Endodermal cell (in vitro differentiated cells): Measurements from ENCODE around the gene DAPK1. TPM values are rescaled to one million over a fixed set of nuclear protein-coding genes. Genes with fewer than 3 reads are reported as not detected.

Experiments
- DNase-seq: peaks from one replicate; pipeline ENCODE4 v3.0.0-alpha.2; 2017
- H3K27ac ChIP-seq: 2 replicates; pipeline ENCODE4 v1.5.1; 2013; ENCODE audit warnings: mild to moderate bottlenecking, low read depth, low read length, moderate library complexity
- H3K27me3 ChIP-seq: 2 replicates; pipeline ENCODE4 v1.6.1; 2013; ENCODE audit warnings: mild to moderate bottlenecking, low read length, moderate library complexity; ENCODE audit not compliant: insufficient read depth, control insufficient read depth, poor library complexity, severe bottlenecking
- H3K36me3 ChIP-seq: 2 replicates; pipeline ENCODE4 v1.7.0; 2013; ENCODE audit warnings: mild to moderate bottlenecking, low read length, moderate library complexity; ENCODE audit not compliant: control insufficient read depth, insufficient read depth
- H3K4me1 ChIP-seq: one replicate; pipeline ENCODE4 v1.7.0; 2013; ENCODE audit warnings: low read length; ENCODE audit not compliant: control insufficient read depth, insufficient read depth
- H3K4me3 ChIP-seq: 2 replicates; pipeline ENCODE4 v1.5.1; 2013; ENCODE audit warnings: mild to moderate bottlenecking, low read length, moderate library complexity
- H3K9ac ChIP-seq: 2 replicates; pipeline ENCODE4 v1.6.1; 2013; ENCODE audit warnings: mild to moderate bottlenecking, low read length, moderate library complexity; ENCODE audit not compliant: poor library complexity, severe bottlenecking; ENCODE audit errors: extremely low read depth
- H3K9me3 ChIP-seq: 2 replicates; pipeline ENCODE4 v1.6.1; 2013; ENCODE audit warnings: mild to moderate bottlenecking, low read length, moderate library complexity; ENCODE audit not compliant: control insufficient read depth
- H3K27ac Mint-ChIP-seq: 2 replicates; pipeline ENCODE4 v1.8.0; 2020; ENCODE audit warnings: mixed read lengths
- H3K27me3 Mint-ChIP-seq: 2 replicates; pipeline ENCODE4 v1.8.0; 2021; ENCODE audit warnings: mild to moderate bottlenecking, mixed read lengths; ENCODE audit not compliant: insufficient read depth
- H3K36me3 Mint-ChIP-seq: 2 replicates; pipeline ENCODE4 v1.8.0; 2020; ENCODE audit warnings: low read depth, mixed read lengths
- H3K4me1 Mint-ChIP-seq: 2 replicates; pipeline ENCODE4 v1.8.0; 2020; ENCODE audit warnings: mixed read lengths
- H3K4me3 Mint-ChIP-seq: 2 replicates; pipeline ENCODE4 v1.8.0; 2020; ENCODE audit warnings: mild to moderate bottlenecking, moderate library complexity, mixed read lengths
- H3K9me3 Mint-ChIP-seq: 2 replicates; pipeline ENCODE4 v1.8.0; 2020; ENCODE audit warnings: mild to moderate bottlenecking, mixed read lengths
- CTCF ChIP-seq: fragments of 200-600 bp; sonication (generic); conservative IDR thresholded peaks from 2 replicates; pipeline ENCODE4 v1.5.0; 2021; ENCODE audit warnings: antibody characterized with exemption, mild to moderate bottlenecking
- WGBS, 2 experiments: methylation state at CpG; one replicate each; pipeline versions ENCODE4 v1.1.5 to v1.1.7; 2013; ENCODE audit warnings: missing lambda C conversion rate in 2 of 2, mixed read lengths in 1 of 2; ENCODE audit not compliant: insufficient coverage in 1 of 2, insufficient read length in 1 of 2; 5-methylcytosine and 5-hydroxymethylcytosine counted together
- total RNA-seq, 2 donors: library from RNA; stranded (reverse); fragmentation: NEBNext Ultra II Directional in 1 of 2; extraction: Animal tissue kit (Norgen Biotek cat#: 25700) in 1 of 2; gene quantifications; 2 replicates in 1 of 2; 3 replicates in 1 of 2; pipeline ENCODE4 v1.2.1, GENCODE V29; 2021

The DAPK1 gene
- total RNA-seq, 2 donors from 2014 or later = 117 to 139 TPM

GRCh38 chr9:87683751-87684626 lies 186.3 kb downstream of the DAPK1 start:
- H3K4me1 ChIP-seq = no peaks in the 10 kb centered on the region
- H3K27ac ChIP-seq = no peak overlapping the region
- H3K27me3 ChIP-seq = no peaks in the 10 kb centered on the region
- peak; percentile 71 for DNase-seq
- 89 to 93% methylated on average over 13 to 24 of the region's 24 CpGs for WGBS, 2 experiments
- H3K4me3 Mint-ChIP-seq = no peak overlapping the region
- H3K36me3 ChIP-seq = peaks cover 76% of the 10 kb centered on the region
- no peak overlapping the region for H3K4me3 ChIP-seq
- H3K36me3 Mint-ChIP-seq = peaks cover 74% of the 10 kb centered on the region
- H3K27ac Mint-ChIP-seq = peak overlapping the region; percentile 80
- peaks cover 5% of the 10 kb centered on the region for H3K9me3 ChIP-seq
- no peaks in the 10 kb centered on the region for H3K4me1 Mint-ChIP-seq
- no peaks in the 10 kb centered on the region for H3K9me3 Mint-ChIP-seq
- TF ChIP-seq CTCF = no peak
- no peaks in the 10 kb centered on the region for H3K27me3 Mint-ChIP-seq
- no peak overlapping the region for H3K9ac ChIP-seq

- DNase-seq = peak; percentile 90
- H3K9me3 Mint-ChIP-seq = no peaks in the 10 kb centered on the region
- H3K4me1 Mint-ChIP-seq = no peaks in the 10 kb centered on the region
- peak; percentile 82 for TF ChIP-seq CTCF
- H3K36me3 Mint-ChIP-seq = peaks cover 80% of the 10 kb centered on the region
- H3K27ac Mint-ChIP-seq = peak overlapping the region; percentile 80
- Histone ChIP-seq H3K36me3 (peaks cover 76% of the 10 kb centered on the region), H3K4me3 (no peak overlapping the region), H3K9me3 (peaks cover 6% of the 10 kb centered on the region), H3K27me3 (no peaks in the 10 kb centered on the region), H3K9ac (no peak overlapping the region), H3K4me1 (no peaks in the 10 kb centered on the region), H3K27ac (no peak overlapping the region)
- no peak overlapping the region for H3K4me3 Mint-ChIP-seq
- WGBS, 2 experiments = 57 to 59% methylated on average over 10 to 11 of the region's 11 CpGs
- H3K27me3 Mint-ChIP-seq = no peaks in the 10 kb centered on the region
Observed at GRCh38 chr9:87684627-87685219, 187.1 kb downstream of the DAPK1 start.

GRCh38 chr9:87685441-87685840 lies 187.8 kb downstream of the DAPK1 start:
- Histone ChIP-seq H3K9ac (no peak overlapping the region), H3K27me3 (no peaks in the 10 kb centered on the region), H3K27ac (no peak overlapping the region), H3K36me3 (peaks cover 76% of the 10 kb centered on the region), H3K4me1 (no peaks in the 10 kb centered on the region), H3K9me3 (peaks cover 6% of the 10 kb centered on the region), H3K4me3 (no peak overlapping the region)
- Mint-ChIP-seq H3K4me1 (no peaks in the 10 kb centered on the region), H3K4me3 (no peak overlapping the region), H3K27ac (no peak overlapping the region), H3K9me3 (no peaks in the 10 kb centered on the region), H3K36me3 (peaks cover 84% of the 10 kb centered on the region), H3K27me3 (no peaks in the 10 kb centered on the region)
- WGBS, 2 experiments = 97 to 100% methylated on average over 1 to 4 of the region's 4 CpGs
- TF ChIP-seq CTCF = no peak
- DNase-seq = peak; percentile 12
